BE2C (cell line): ENCODE data around the gene KCNN3.
A peak's percentile ranks its signal among the peaks of the same experiment; 100 is the strongest.

ENCODE experiments used
- DNase-seq: peaks from one replicate; pipeline ENCODE4 v3.0.0-alpha.2; 2020
- H3K27me3 ChIP-seq: fragments of 250-450 bp; sonication (Bioruptor Pico); 2 replicates; pipeline ENCODE4 v1.5.1; 2020; ENCODE audit warnings: mild to moderate bottlenecking
- H3K36me3 ChIP-seq: fragments of 250-450 bp; sonication (Bioruptor Pico); 2 replicates; pipeline ENCODE4 v1.5.1; 2020; ENCODE audit warnings: mild to moderate bottlenecking
- H3K4me1 ChIP-seq: fragments of 250-450 bp; sonication (Bioruptor Pico); 2 replicates; pipeline ENCODE4 v1.5.1; 2020
- H3K4me3 ChIP-seq: 2 replicates; pipeline ENCODE4 v1.5.1; 2011; ENCODE audit warnings: low read depth, low read length
- H3K9me3 ChIP-seq: fragments of 250-450 bp; sonication (Bioruptor Pico); 2 replicates; pipeline ENCODE4 v1.5.1; 2020
- TF ChIP-seq, protein P1 (sequence below): IDR thresholded peaks from 2 replicates; pipeline ENCODE4 v1.5.1; 2012; ENCODE audit warnings: mild to moderate bottlenecking, low read depth, low read length

KCNN3 gene

DNA sequence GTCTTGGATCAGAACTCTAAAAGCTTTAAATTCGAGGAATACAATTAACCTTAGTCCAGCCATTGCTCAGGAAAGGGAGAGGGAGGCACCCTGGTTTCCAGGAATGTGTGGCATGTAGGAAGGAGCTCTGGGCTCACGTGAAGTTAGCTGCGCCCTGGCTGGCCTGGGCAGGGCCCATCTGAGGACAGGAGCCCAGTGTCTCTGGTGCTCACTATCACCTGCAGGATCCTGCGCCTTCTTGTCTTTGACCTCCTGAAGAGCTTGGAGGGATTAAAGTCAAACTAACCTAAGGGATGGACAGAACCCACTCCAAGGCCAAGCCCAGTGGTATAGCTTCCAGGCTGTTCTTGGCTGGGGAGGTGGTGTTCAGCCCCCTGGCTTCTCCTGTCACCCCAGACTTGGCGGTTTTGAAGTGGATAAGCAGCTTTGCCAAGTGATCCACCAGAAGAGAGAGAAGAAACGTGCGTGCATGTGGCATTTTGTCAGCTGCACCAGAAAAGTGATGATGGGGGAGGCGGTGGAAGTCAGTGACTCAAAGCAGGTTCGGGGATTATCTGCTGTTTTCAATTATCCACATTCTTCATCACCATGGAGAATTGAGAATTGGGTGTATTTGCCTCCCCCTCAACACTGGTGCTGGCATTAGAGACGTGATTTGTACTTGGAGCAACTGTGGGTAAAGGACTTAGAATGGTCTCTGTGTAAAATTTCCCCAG lies 11.9 kb upstream of the KCNN3 start:
- Histone ChIP-seq H3K4me3 (no peak overlapping the region), H3K27me3 (no peaks in the 10 kb centered on the region), H3K9me3 (no peaks in the 10 kb centered on the region), H3K36me3 (no peaks in the 10 kb centered on the region), H3K4me1 (peaks cover 9% of the 10 kb centered on the region)
- DNase-seq = no peak
- TF ChIP-seq, protein P1, sequence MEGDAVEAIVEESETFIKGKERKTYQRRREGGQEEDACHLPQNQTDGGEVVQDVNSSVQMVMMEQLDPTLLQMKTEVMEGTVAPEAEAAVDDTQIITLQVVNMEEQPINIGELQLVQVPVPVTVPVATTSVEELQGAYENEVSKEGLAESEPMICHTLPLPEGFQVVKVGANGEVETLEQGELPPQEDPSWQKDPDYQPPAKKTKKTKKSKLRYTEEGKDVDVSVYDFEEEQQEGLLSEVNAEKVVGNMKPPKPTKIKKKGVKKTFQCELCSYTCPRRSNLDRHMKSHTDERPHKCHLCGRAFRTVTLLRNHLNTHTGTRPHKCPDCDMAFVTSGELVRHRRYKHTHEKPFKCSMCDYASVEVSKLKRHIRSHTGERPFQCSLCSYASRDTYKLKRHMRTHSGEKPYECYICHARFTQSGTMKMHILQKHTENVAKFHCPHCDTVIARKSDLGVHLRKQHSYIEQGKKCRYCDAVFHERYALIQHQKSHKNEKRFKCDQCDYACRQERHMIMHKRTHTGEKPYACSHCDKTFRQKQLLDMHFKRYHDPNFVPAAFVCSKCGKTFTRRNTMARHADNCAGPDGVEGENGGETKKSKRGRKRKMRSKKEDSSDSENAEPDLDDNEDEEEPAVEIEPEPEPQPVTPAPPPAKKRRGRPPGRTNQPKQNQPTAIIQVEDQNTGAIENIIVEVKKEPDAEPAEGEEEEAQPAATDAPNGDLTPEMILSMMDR = no peak

DNA sequence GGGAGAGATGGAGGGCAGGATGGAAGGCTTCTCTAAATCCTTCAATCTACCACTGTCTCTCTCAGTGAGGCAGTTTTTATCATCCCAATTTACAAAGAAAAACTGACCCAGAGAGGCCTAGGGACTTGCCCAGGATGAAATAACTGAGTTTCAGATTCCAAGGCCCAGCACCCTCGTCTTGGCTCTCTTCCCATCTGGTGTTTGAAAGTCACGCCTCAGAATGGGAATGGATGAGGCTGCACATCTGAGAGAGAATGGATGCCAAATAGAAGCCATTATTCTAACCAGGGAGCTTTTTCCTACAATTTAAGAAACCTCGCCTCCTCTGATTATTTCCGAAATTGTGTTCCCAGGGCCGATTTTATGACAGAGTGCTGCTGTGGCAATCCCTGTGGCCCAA lies 10.6 kb upstream of the KCNN3 start:
- Histone ChIP-seq H3K9me3 (no peaks in the 10 kb centered on the region), H3K4me3 (no peak overlapping the region), H3K27me3 (no peaks in the 10 kb centered on the region), H3K36me3 (no peaks in the 10 kb centered on the region), H3K4me1 (no peaks in the 10 kb centered on the region)
- no peak for DNase-seq
- TF ChIP-seq, protein P1 = no peak

DNA sequence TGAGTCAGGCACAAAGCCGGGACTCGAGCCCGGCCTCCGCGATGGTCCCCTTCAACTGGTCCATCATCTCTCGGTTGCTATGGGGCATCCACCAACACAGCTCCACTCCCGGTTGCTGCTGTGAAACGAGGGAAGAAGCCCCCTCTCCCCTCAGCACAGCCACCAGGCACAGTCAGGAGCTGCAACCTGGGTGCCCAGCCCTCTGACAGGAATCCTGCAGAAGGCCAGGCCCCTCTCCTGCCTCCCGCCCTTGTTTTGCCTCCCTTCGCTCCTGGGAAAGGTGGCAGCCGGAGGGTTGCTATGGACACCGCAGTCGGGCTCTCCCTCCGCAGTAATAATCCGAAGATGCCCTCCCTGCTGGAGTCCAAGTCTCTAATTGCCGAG lies 8.9 kb upstream of the KCNN3 start:
- Histone ChIP-seq H3K9me3 (no peaks in the 10 kb centered on the region), H3K36me3 (no peaks in the 10 kb centered on the region), H3K27me3 (no peaks in the 10 kb centered on the region), H3K4me3 (no peak overlapping the region), H3K4me1 (no peaks in the 10 kb centered on the region)
- no peak for DNase-seq
- TF ChIP-seq, protein P1 = no peak

DNA sequence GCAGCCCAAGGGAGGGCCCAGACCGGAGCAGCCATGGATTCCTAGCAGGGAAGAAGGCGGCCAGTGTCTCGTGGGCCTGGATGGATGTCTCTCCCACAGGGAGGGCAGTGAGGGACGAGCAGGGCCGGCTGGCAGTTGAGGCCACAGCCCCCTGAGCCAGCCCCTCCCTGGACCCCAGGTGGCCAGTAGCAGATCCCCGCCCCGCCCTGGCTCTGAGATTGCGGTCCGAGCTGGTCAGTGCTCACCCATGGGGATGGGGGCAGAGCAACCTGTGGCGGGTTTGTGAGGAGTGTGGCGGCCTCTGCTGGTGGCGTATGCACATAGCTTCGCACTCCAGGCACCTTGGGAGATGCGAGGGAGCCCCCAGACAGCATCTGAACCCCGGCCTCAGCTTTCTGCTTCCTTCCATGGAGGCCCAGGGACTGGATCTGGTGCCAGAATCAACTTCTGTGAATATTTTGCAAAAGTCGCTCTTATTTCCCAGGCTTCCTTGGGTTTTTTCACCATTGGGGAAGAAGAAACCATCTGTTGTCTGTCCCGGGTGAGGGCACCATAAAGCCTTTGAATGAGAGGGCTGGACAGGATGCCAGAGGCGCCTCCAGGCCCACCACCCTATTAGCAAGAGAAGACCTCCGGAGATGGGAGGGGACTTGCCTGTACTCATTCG lies 8.4 kb upstream of the KCNN3 start:
- no peaks in the 10 kb centered on the region for H3K36me3 ChIP-seq
- no peak overlapping the region for H3K4me3 ChIP-seq
- DNase-seq = peak; percentile 85
- no peaks in the 10 kb centered on the region for H3K4me1 ChIP-seq
- H3K27me3 ChIP-seq = no peaks in the 10 kb centered on the region
- no peaks in the 10 kb centered on the region for H3K9me3 ChIP-seq
- TF ChIP-seq, protein P1 = peak; percentile 90

DNA sequence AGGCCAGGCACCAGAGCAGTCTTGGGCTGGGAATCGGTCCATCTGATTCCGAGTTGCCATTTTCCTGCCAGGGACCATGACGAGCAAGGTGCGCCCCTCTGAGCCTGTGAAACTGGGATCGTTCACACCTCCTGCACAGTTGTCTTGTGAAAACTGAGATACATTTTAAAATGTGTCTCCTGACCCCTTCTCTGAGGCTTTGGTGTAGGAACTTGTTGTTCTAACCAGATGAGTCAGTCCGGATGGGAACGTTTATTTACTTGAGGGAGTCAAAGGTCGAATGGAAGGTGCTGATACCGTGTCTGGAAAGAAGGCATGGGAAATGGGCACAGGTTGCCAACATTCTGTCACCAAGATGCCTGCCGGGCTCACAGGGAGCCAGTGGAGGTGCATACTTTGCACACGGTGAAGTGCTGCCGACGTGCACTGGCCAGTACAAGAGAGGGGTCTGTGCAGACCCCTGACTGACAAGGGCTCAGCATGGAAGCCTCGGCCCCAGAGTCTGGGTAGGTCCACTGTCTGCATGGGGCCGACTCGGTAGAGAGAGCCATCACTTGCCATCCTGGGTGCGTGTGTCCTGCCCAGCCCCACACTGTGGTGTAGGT lies 7.4 kb upstream of the KCNN3 start:
- DNase-seq = no peak
- TF ChIP-seq, protein P1 = no peak
- Histone ChIP-seq H3K27me3 (no peaks in the 10 kb centered on the region), H3K9me3 (no peaks in the 10 kb centered on the region), H3K4me3 (no peak overlapping the region), H3K36me3 (no peaks in the 10 kb centered on the region), H3K4me1 (no peaks in the 10 kb centered on the region)
